Neuron (in vitro differentiated cells): ENCODE results near the gene SLC2A8.

Source experiments
- H2AFZ ChIP-seq: one replicate; pipeline ENCODE4 v1.6.1; 2013; ENCODE audit warnings: low read depth, mild to moderate bottlenecking, inconsistent platforms, low read length, moderate library complexity
- H3K27me3 ChIP-seq: one replicate; pipeline ENCODE4 v1.6.1; 2013; ENCODE audit warnings: low read length; ENCODE audit not compliant: insufficient read depth
- H3K36me3 ChIP-seq: one replicate; pipeline ENCODE4 v1.6.1; 2013; ENCODE audit warnings: low read length; ENCODE audit not compliant: insufficient read depth
- H3K4me1 ChIP-seq: one replicate; pipeline ENCODE4 v1.6.1; 2013; ENCODE audit warnings: low read length; ENCODE audit not compliant: insufficient read depth
- H3K4me3 ChIP-seq: 2 replicates; pipeline ENCODE4 v1.5.1; 2013; ENCODE audit warnings: mild to moderate bottlenecking, low read length, moderate library complexity
- H3K9me3 ChIP-seq: one replicate; pipeline ENCODE4 v1.6.1; 2013; ENCODE audit warnings: low read length

The SLC2A8 gene

DNA sequence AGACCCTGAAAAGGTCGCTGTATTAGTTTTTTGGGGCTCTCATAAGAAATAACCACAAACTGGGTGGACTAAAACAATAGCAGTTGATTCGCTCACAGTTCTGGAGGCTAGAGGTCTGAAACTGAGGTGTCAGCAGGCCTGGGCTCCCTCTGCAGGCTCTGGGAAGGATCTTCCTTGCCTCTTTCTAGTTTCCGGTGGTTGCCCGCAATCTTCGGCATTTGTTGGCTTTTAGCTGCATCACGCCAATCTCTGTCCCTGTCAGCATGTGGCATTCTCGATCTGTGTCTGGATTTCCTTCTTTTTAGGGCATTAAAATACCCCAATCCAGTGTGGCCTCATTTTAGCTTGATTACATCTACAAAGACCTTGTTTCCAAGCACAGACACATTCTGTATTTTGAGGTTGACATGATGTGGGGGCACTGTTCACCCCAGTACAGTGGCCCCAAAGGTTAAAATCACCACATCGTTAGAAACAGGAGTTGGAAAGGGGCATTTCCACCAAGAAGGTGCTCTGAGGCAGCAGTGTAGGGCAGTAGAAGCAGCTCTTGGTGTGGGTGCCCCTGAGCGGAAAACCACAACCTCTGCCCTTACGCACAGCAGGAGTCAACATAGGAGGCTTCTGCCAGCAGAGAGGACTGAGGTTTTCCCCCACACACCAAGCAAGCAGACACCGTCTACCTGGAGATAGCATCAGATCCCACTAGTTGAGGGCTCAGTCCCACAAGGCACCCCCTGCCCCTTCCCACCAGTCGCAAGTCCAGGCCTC is 40.7 kb downstream of the SLC2A8 start:
- peaks cover 1% of the 10 kb centered on the region for H3K9me3 ChIP-seq
- no peaks in the 10 kb centered on the region for H3K27me3 ChIP-seq
- peaks cover 74% of the 10 kb centered on the region for H3K36me3 ChIP-seq
- no peak overlapping the region for H2AFZ ChIP-seq
- H3K4me1 ChIP-seq, result no peaks in the 10 kb centered on the region
- no peak overlapping the region for H3K4me3 ChIP-seq

- Histone ChIP-seq H3K27me3 (no peaks in the 10 kb centered on the region), H3K9me3 (peaks cover 2% of the 10 kb centered on the region), H3K36me3 (peaks cover 74% of the 10 kb centered on the region), H3K4me1 (no peaks in the 10 kb centered on the region), H2AFZ (no peak overlapping the region), H3K4me3 (no peak overlapping the region)
These were observed 41.4 kb downstream of the SLC2A8 start for GRCh38 chr9:127438394-127438793.

- no peaks in the 10 kb centered on the region for H3K27me3 ChIP-seq
- H3K36me3 ChIP-seq, result peaks cover 79% of the 10 kb centered on the region
- peaks cover 20% of the 10 kb centered on the region for H3K9me3 ChIP-seq
- H3K4me3 ChIP-seq, result no peak overlapping the region
- H2AFZ ChIP-seq, result no peak overlapping the region
- peaks cover 5% of the 10 kb centered on the region for H3K4me1 ChIP-seq
These were observed 47.4 kb downstream of the SLC2A8 start for GRCh38 chr9:127444283-127444920.

DNA sequence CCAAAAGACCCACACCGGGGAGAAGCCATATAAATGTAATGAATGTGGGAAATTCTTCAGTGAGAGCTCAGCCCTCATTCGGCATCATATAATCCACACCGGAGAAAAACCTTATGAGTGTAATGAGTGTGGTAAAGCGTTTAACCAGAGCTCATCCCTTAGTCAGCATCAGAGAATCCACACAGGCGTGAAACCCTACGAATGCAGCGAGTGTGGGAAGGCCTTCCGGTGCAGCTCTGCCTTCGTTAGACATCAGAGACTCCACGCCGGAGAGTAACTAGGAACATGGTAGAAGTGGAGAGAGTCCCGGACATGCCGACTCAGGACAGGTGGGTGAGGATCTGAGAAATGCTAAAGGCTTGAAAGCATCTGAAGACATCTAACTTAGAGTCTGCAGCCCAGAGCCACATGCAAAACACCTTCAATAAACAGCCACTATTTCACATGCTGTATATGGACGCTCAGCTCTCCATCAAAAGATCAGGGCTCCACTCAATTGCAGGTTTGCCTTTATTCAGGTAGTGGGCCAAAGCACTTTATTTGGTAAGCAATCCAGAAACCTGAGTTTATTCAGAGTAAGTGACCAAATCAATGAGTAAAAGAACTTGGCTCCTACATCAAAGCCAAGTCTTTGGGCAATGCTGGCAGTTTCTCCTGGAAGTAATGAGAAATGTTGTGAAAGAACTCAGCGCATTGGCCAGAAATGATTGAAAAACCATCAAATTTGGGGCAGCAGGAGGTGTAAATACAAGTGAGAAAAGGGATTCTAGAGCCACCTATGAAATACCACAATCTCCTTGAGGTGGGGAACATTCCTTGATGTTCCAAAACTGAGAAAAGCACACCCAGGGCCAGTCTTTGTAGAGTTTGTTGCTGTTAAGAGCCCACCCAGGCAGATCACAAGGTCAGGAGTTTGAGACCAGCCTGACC is 48.2 kb downstream of the SLC2A8 start:
- peaks cover 83% of the 10 kb centered on the region for H3K36me3 ChIP-seq

DNA sequence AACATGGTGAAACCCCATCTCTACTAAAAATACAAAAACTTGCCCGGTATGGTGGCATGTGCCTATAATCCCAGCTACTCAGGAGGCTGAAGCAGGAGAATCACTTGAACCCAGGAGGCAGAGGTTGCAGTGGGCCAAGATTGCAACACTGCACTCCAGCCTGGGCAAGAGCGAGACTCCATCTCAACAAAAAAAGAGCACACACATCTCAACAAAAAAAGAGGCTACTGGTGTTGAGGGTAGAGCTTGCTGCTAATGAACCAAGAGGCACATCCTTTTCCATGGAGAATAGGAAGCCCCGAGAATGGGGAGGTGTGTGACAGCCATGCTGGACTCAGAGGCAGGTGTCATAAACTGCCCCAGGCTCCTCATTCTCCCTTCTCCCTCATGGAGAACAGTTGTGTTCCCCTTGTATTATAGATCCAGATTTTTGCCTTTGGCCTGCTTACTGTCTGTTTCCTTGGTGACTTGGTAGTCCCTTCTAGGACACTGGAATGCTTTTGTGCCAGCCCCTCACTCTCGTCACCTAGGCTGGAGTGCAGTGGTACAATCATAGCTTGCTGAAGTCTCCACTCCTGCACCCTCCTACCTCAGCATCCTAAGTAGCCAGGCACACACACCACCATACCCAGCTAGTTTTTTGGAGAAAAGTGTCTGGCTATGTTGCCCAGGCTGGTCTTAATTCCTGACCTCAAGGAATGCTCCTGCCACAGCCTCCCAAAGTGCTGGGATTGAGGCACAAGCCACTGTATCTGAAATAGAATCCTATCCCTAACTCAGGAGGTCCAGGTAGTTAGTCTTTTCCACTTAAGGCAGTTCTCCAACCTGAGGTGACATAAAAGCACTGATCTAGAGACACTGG is 49.1 kb downstream of the SLC2A8 start:
- peaks cover 16% of the 10 kb centered on the region for H3K4me1 ChIP-seq
- no peaks in the 10 kb centered on the region for H3K27me3 ChIP-seq
- H3K36me3 ChIP-seq, result peaks cover 78% of the 10 kb centered on the region
- peaks cover 20% of the 10 kb centered on the region for H3K9me3 ChIP-seq
- no peak overlapping the region for H2AFZ ChIP-seq
- H3K4me3 ChIP-seq, result no peak overlapping the region

More for the DNA sequence above, 48.2 kb downstream of the SLC2A8 start:
- peaks cover 13% of the 10 kb centered on the region for H3K4me1 ChIP-seq
- no peaks in the 10 kb centered on the region for H3K27me3 ChIP-seq
- H2AFZ ChIP-seq, result no peak overlapping the region
- H3K9me3 ChIP-seq, result peaks cover 20% of the 10 kb centered on the region
- H3K4me3 ChIP-seq, result no peak overlapping the region

- peaks cover 20% of the 10 kb centered on the region for H3K9me3 ChIP-seq
- peaks cover 74% of the 10 kb centered on the region for H3K36me3 ChIP-seq
- peaks cover 16% of the 10 kb centered on the region for H3K4me1 ChIP-seq
- no peaks in the 10 kb centered on the region for H3K27me3 ChIP-seq
- no peak overlapping the region for H3K4me3 ChIP-seq
- no peak overlapping the region for H2AFZ ChIP-seq
These were observed 49.9 kb downstream of the SLC2A8 start for GRCh38 chr9:127446713-127447415.

DNA sequence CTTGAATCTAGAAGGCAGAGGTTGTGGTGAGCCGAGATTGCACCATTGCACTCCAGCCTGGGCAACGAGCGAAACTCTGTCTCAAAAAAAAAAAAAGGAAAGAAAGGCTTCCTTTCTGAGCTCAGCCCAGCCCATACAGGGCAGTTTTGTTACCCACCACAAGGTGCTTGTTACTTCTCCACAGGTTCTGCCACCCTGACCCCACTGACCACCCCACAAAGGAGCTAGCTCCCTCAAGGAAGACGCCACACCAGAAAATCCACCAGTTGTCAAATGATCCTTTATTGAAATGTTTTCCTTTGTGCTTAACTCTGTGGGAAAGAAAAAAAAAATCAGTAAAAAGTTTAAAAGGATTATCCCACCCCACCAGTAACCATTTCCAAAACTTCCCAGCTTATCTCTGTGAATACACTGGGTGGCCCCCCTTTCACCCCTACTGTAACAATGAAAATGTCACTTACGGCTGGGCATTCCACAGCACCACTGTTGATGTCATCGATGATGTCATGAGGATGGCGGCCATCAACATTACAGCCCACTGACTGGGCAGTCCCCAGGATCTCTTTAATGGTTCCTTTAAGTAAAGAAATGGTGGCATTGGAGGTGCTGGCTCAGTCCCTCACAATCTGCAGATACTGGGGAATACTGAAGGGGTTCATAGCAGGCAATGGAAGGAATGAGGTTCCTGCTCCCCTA is 50.6 kb downstream of the SLC2A8 start:
- peaks cover 20% of the 10 kb centered on the region for H3K9me3 ChIP-seq
- peaks cover 74% of the 10 kb centered on the region for H3K36me3 ChIP-seq
- H3K4me3 ChIP-seq, result no peak overlapping the region

GRCh38 chr9:127448112-127448805 is 51.3 kb downstream of the SLC2A8 start:
- peaks cover 21% of the 10 kb centered on the region for H3K4me1 ChIP-seq
- peaks cover 67% of the 10 kb centered on the region for H3K36me3 ChIP-seq
- no peak overlapping the region for H3K4me3 ChIP-seq
- peaks cover 18% of the 10 kb centered on the region for H3K9me3 ChIP-seq
- no peak overlapping the region for H2AFZ ChIP-seq
- H3K27me3 ChIP-seq, result no peaks in the 10 kb centered on the region

More for the DNA sequence above, 50.6 kb downstream of the SLC2A8 start:
- H3K27me3 ChIP-seq, result no peaks in the 10 kb centered on the region
- no peak overlapping the region for H2AFZ ChIP-seq
- peaks cover 21% of the 10 kb centered on the region for H3K4me1 ChIP-seq

GRCh38 chr9:127449332-127449966 is 52.5 kb downstream of the SLC2A8 start:
- Histone ChIP-seq H3K4me3 (peak overlapping the region; percentile 85), H2AFZ (no peak overlapping the region), H3K4me1 (peaks cover 21% of the 10 kb centered on the region), H3K9me3 (peaks cover 12% of the 10 kb centered on the region), H3K27me3 (no peaks in the 10 kb centered on the region), H3K36me3 (peaks cover 62% of the 10 kb centered on the region)

DNA sequence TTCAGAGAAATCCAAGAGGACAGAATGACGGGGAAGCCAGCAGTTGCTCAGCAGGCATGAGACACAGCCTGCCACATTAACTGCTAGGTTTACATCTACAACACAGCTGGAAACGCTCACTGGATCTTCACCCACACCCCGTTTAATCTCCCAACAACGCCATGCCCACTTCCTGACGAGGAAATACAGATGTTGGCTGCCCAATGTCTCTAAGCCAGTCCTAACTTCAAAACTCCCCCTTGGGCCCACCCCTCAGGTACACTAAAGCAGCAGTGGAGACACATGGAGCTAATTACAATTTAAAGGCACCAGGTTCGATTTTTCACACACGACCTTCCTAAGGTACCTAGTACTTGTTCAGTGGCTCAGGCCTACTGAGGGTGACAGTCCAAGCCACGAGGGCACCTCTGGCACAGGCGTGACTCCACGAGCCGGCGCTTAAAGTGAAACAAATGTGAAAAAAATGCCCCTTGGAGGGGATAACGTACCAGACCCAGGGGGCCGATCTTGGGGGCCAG is 53.3 kb downstream of the SLC2A8 start:
- no peak overlapping the region for H2AFZ ChIP-seq
- peaks cover 4% of the 10 kb centered on the region for H3K9me3 ChIP-seq
- H3K27me3 ChIP-seq, result no peaks in the 10 kb centered on the region
- peaks cover 57% of the 10 kb centered on the region for H3K36me3 ChIP-seq
- H3K4me3 ChIP-seq, result peak overlapping the region; percentile 85
- peaks cover 21% of the 10 kb centered on the region for H3K4me1 ChIP-seq
